ENCODE results near the gene TMEM131. TPM values are rescaled to one million over a fixed set of nuclear protein-coding genes. Genes with fewer than 3 reads are reported as not detected.

Gene TMEM131
- total RNA-seq, 1 donor from 2014 or later = 35.3 TPM

DNA sequence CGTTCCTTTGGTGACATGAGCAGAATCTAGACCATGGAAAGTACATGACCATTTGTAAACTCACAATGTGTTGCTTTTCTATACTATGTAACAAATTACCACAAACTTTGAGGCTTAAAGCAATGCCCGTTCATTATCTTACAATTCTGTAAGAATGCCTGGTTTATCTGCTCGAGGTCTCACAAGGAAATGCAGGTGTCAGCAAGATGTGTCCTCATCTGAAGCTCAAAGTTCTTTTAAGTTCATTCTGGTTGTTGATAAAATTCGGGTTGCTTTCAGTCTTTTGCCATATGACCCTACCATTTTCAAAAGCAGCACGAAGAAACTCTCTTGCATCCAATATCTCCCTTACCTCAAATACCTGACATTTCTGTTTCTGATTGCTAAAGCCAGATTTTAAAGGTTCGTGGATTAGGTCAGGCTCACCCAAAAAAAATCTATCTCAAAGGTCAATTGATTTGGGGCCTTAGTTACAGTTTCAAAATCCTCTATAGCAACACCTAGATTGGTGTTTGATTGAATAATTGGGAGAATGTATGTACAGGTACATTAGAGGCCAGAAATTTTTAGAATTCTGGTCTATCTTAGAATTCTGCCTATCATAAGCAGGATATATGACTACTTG lies 125.9 kb downstream of the TMEM131 start:
- H3K4me1 Mint-ChIP-seq (ENCODE audit: low read depth, unreplicated experiment) = peaks cover 39% of the 10 kb centered on the region
- Histone ChIP-seq H3K27ac (ENCODE audit: low read depth, low read length) (peak overlapping the region; percentile 91), H3K4me3 (ENCODE audit: insufficient read depth, low read depth, low read length) (peak overlapping the region; percentile 34), H3K9me3 (ENCODE audit: insufficient read depth, low read depth, low read length) (no peaks in the 10 kb centered on the region), H3K9ac (ENCODE audit: low read length) (peak overlapping the region; percentile 63), H3K4me2 (ENCODE audit: low read length) (peak overlapping the region; percentile 83), H3K79me2 (ENCODE audit: insufficient read depth, low read length) (peaks cover 11% of the 10 kb centered on the region), H3K4me1 (ENCODE audit: insufficient read depth, low read length) (peaks cover 35% of the 10 kb centered on the region), H4K20me1 (ENCODE audit: insufficient read depth, low read length) (no peaks in the 10 kb centered on the region), H2AFZ (ENCODE audit: low read depth, low read length) (no peak overlapping the region), H3K27me3 (ENCODE audit: insufficient read depth, low read length) (no peaks in the 10 kb centered on the region), H3K36me3 (ENCODE audit: insufficient read depth, low read length) (no peaks in the 10 kb centered on the region)
- peak overlapping the region; percentile 90 for H3K27ac Mint-ChIP-seq (ENCODE audit: unreplicated experiment)
- DNase-seq (ENCODE audit: low read depth) = no peak
- no peak for TF ChIP-seq EZH2 (IDR thresholded peaks at IDR 0.05; ENCODE audit: insufficient read depth, low read length)
- TF ChIP-seq, protein P1, sequence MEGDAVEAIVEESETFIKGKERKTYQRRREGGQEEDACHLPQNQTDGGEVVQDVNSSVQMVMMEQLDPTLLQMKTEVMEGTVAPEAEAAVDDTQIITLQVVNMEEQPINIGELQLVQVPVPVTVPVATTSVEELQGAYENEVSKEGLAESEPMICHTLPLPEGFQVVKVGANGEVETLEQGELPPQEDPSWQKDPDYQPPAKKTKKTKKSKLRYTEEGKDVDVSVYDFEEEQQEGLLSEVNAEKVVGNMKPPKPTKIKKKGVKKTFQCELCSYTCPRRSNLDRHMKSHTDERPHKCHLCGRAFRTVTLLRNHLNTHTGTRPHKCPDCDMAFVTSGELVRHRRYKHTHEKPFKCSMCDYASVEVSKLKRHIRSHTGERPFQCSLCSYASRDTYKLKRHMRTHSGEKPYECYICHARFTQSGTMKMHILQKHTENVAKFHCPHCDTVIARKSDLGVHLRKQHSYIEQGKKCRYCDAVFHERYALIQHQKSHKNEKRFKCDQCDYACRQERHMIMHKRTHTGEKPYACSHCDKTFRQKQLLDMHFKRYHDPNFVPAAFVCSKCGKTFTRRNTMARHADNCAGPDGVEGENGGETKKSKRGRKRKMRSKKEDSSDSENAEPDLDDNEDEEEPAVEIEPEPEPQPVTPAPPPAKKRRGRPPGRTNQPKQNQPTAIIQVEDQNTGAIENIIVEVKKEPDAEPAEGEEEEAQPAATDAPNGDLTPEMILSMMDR (IDR thresholded peaks at IDR 0.05; ENCODE audit: insufficient read depth, low read depth, low read length) = no peak
- H3K9me3 Mint-ChIP-seq (ENCODE audit: unreplicated experiment) = peaks cover 6% of the 10 kb centered on the region
- peaks cover 15% of the 10 kb centered on the region for H3K36me3 Mint-ChIP-seq (ENCODE audit: low read depth, unreplicated experiment)
- H3K4me3 Mint-ChIP-seq (ENCODE audit: unreplicated experiment) = peak overlapping the region; percentile 55
- peak; percentile 37 for FAIRE-seq
- no peaks in the 10 kb centered on the region for H3K27me3 Mint-ChIP-seq (ENCODE audit: low read depth, unreplicated experiment)

DNA sequence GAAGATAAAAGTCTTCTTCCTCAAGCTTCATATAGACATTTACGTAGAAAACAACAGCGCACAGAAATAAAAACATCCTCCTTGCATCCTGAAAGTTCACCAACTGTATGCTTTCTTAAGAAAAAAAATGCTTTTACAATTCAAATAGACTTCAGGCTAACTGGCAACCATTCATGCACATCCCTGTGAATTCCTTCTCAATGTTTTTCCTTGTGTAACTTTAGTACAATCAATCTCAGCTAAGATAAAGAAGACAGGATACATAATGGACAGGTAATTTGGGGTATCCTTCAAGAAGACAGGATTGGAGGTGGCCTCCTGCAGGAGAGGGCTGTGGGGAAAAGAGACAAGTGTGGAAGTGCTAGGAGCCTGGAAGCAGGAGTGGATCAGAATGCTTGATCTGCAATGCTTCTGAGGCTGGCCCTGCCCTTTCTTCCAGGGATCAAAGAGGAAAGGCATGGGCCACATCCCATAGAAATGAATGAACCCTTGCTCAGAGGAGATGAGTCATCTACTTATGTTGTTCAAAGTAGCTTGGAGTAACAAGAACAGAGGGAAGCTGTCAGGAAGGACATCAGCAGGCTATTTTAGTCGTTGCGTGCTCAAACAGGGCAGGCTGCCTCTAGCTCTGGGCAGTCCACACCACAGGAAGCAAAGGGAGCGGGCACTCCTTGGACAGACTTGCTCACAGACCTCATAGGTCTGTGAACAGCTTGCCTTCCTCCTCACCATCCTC lies 126.6 kb downstream of the TMEM131 start:
- Histone ChIP-seq H2AFZ (ENCODE audit: low read depth, low read length) (no peak overlapping the region), H4K20me1 (ENCODE audit: insufficient read depth, low read length) (no peaks in the 10 kb centered on the region), H3K27ac (ENCODE audit: low read depth, low read length) (peak overlapping the region; percentile 91), H3K9ac (ENCODE audit: low read length) (peak overlapping the region; percentile 63), H3K4me3 (ENCODE audit: insufficient read depth, low read depth, low read length) (peak overlapping the region; percentile 34), H3K79me2 (ENCODE audit: insufficient read depth, low read length) (peaks cover 8% of the 10 kb centered on the region), H3K4me2 (ENCODE audit: low read length) (peak overlapping the region; percentile 83), H3K9me3 (ENCODE audit: insufficient read depth, low read depth, low read length) (no peaks in the 10 kb centered on the region), H3K4me1 (ENCODE audit: insufficient read depth, low read length) (peaks cover 35% of the 10 kb centered on the region), H3K36me3 (ENCODE audit: insufficient read depth, low read length) (no peaks in the 10 kb centered on the region), H3K27me3 (ENCODE audit: insufficient read depth, low read length) (no peaks in the 10 kb centered on the region)
- Mint-ChIP-seq H3K36me3 (ENCODE audit: low read depth, unreplicated experiment) (peaks cover 16% of the 10 kb centered on the region), H3K9me3 (ENCODE audit: unreplicated experiment) (peaks cover 6% of the 10 kb centered on the region), H3K27me3 (ENCODE audit: low read depth, unreplicated experiment) (no peaks in the 10 kb centered on the region), H3K4me1 (ENCODE audit: low read depth, unreplicated experiment) (peaks cover 39% of the 10 kb centered on the region), H3K27ac (ENCODE audit: unreplicated experiment) (peak overlapping the region; percentile 90), H3K4me3 (ENCODE audit: unreplicated experiment) (peak overlapping the region; percentile 55)
- FAIRE-seq (peak; percentile 98), DNase-seq (ENCODE audit: low read depth) (peak; percentile 94)
- TF ChIP-seq, protein P1 (IDR thresholded peaks at IDR 0.05; ENCODE audit: insufficient read depth, low read depth, low read length) = no peak
- TF ChIP-seq EZH2 (IDR thresholded peaks at IDR 0.05; ENCODE audit: insufficient read depth, low read length) = no peak

Data from astrocyte (in vitro differentiated cells and primary cell).